HepG2 (cell line): ENCODE measurements around the gene MFAP3L. TPM values are rescaled to one million over a fixed set of nuclear protein-coding genes. Genes with fewer than 3 reads are reported as not detected.

ENCODE experiments used
- ATAC-seq: fragments of 200-7000 bp; cut with Tn5 transposase; 3 replicates; pipeline ENCODE4 v1.9.1; 2020; ENCODE audit warnings: mild to moderate bottlenecking, moderate library complexity
- BruUV-seq: library from RNA; stranded (reverse); fragments of 400-500 nt; replicated peaks from 2 replicates; lab custom pipeline; 2021; lab: Mats Ljungman, UMichigan
- CTCF ChIA-PET: fragments of 300-600 bp; formaldehyde crosslinking; extraction: SDS; loops from one replicate; lab custom pipeline; 2021; ENCODE audit warnings: low total read pairs, inconsistent platforms, low intra/inter-chr PET ratio; lab: Yijun Ruan, JAX
- POLR2A ChIA-PET: fragments of 350-600 bp; sonication (Branson Sonifier 250); formaldehyde crosslinking; loops from one replicate; lab custom pipeline; 2020; ENCODE audit warnings: antibody characterized with exemption, inconsistent platforms; lab: Yijun Ruan, JAX
- DNase-seq: peaks from one replicate; pipeline ENCODE4 v3.0.0-alpha.2; 2015; ENCODE audit warnings: low spot score
- FAIRE-seq: peaks from 3 replicates; lab custom pipeline; 2011; peaks lifted over from hg19 to GRCh38; lab: Jason Lieb, UNC
- H2AFZ ChIP-seq: one replicate; pipeline ENCODE4 v1.6.1; 2011; ENCODE audit warnings: low read length, inconsistent platforms
- H3K27ac ChIP-seq: fragments of 300-600 bp; 3 replicates; pipeline ENCODE4 v1.8.0; 2011; ENCODE audit warnings: mixed run types, mild to moderate bottlenecking, mixed read lengths, low read length, inconsistent platforms; ENCODE audit not compliant: insufficient read depth; ENCODE audit errors: extremely low read length
- H3K27me3 ChIP-seq, 2 experiments: fragments of 200-600 bp in 1 of 2; 2 replicates in 1 of 2; 3 replicates in 1 of 2; pipeline versions ENCODE4 v1.6.0 to v1.8.0; 2011; ENCODE audit warnings: low read length in 2 of 2, mild to moderate bottlenecking in 2 of 2, moderate library complexity in 2 of 2, inconsistent platforms in 1 of 2; ENCODE audit not compliant: insufficient read depth in 2 of 2, control insufficient read depth in 1 of 2
- H3K36me3 ChIP-seq, 2 experiments: fragments of 200-600 bp in 1 of 2; replicated peaks in 1 of 2; 2 replicates in 1 of 2; 3 replicates in 1 of 2; pipeline versions ENCODE4 v1.5.1 to v1.8.0; 2011; ENCODE audit warnings: low read length in 2 of 2, inconsistent platforms in 1 of 2; ENCODE audit not compliant: insufficient read depth in 2 of 2, control insufficient read depth in 1 of 2
- H3K4me1 ChIP-seq: 2 replicates; pipeline ENCODE4 v1.5.1; 2012; ENCODE audit warnings: low read length, inconsistent platforms; ENCODE audit not compliant: insufficient read depth
- H3K4me2 ChIP-seq: 2 replicates; pipeline ENCODE4 v1.6.0; 2011; ENCODE audit warnings: low read depth, low read length, inconsistent platforms
- H3K4me3 ChIP-seq, 3 experiments: fragments of 200-600 bp in 1 of 3; sonication (generic), shearing (Covaris generic) in 1 of 3; replicated peaks in 1 of 3; 2 replicates each; pipeline ENCODE4 v1.5.1; 2011 to 2016; ENCODE audit warnings: low read length in 3 of 3, inconsistent platforms in 2 of 3, low read depth in 2 of 3, mild to moderate bottlenecking in 2 of 3, control low read depth in 1 of 3, mixed read lengths in 1 of 3; ENCODE audit not compliant: insufficient read depth in 1 of 3
- H3K79me2 ChIP-seq: one replicate; pipeline ENCODE4 v1.6.1; 2011; ENCODE audit warnings: low read length, inconsistent platforms; ENCODE audit not compliant: insufficient read depth
- H3K9ac ChIP-seq: 2 replicates; pipeline ENCODE4 v1.6.0; 2011; ENCODE audit warnings: mild to moderate bottlenecking, low read depth, low read length, inconsistent platforms; ENCODE audit not compliant: insufficient read depth
- H3K9me3 ChIP-seq: 2 replicates; pipeline ENCODE4 v1.5.1; 2012; ENCODE audit warnings: mild to moderate bottlenecking, low read length
- H4K20me1 ChIP-seq: 2 replicates; pipeline ENCODE4 v1.6.0; 2011; ENCODE audit warnings: inconsistent platforms, mild to moderate bottlenecking, low read length, moderate library complexity; ENCODE audit not compliant: insufficient read depth
- ATF7 ChIP-seq, 2 experiments: fragments of 450-650 bp in 1 of 2; sonication (generic) in 1 of 2; formaldehyde crosslinking in 1 of 2; IDR thresholded peaks; 2 replicates each; pipeline versions ENCODE4 v1.4.0 to v1.6.1; 2016 to 2020; ENCODE audit warnings: antibody characterized with exemption in 1 of 2, mild to moderate bottlenecking in 1 of 2, missing genetic modification reagents in 1 of 2
- FOXK2 ChIP-seq: fragments of 450-650 bp; IDR thresholded peaks from 2 replicates; pipeline ENCODE4 v1.6.1; 2016
- SOX6 ChIP-seq, 2 experiments: fragments of 450-650 bp in 1 of 2; sonication (generic) in 1 of 2; formaldehyde crosslinking in 1 of 2; IDR thresholded peaks; 2 replicates each; pipeline versions ENCODE4 v1.4.0 to v1.6.1; 2017 to 2020; ENCODE audit warnings: antibody characterized with exemption in 1 of 2, mild to moderate bottlenecking in 1 of 2, missing genetic modification reagents in 1 of 2
- XBP1 ChIP-seq: sonication (generic); formaldehyde crosslinking; IDR thresholded peaks from 2 replicates; pipeline ENCODE4 v1.5.0; 2020; ENCODE audit warnings: missing genetic modification reagents
- ZMYM4 ChIP-seq: sonication (generic); formaldehyde crosslinking; IDR thresholded peaks from 2 replicates; pipeline ENCODE4 v1.8.1; 2023; ENCODE audit warnings: mild to moderate bottlenecking, missing genetic modification reagents
- ZNF253 ChIP-seq: sonication (generic); formaldehyde crosslinking; IDR thresholded peaks from 2 replicates; pipeline ENCODE4 v1.8.0; 2022; ENCODE audit warnings: mild to moderate bottlenecking, missing genetic modification reagents, borderline replicate concordance
- ZNF567 ChIP-seq: sonication (generic); formaldehyde crosslinking; IDR thresholded peaks from 2 replicates; pipeline ENCODE4 v1.8.1; 2023; ENCODE audit warnings: mild to moderate bottlenecking, missing genetic modification reagents, borderline replicate concordance
- WGBS: methylation state at CpG from one replicate; pipeline ENCODE4 v1.1.6; 2017; ENCODE audit warnings: low lambda C conversion rate; 5-methylcytosine and 5-hydroxymethylcytosine counted together
- in situ Hi-C: cut with HindIII; loops from 2 replicates; pipeline ENCODE4 v1.10.0; 2017; ENCODE audit warnings: low pct_unique_long_range_greater_than_20kb; ENCODE audit not compliant: extremely low pct_ligation_motif_present
- intact Hi-C: fragments of 100-400 bp; cut with micrococcal nuclease; formaldehyde crosslinking; loops from one replicate; pipeline ENCODE4 v1.10.0; 2022; ENCODE audit not compliant: unreplicated experiment
- polyA plus RNA-seq, 8 experiments: library from polyadenylated mRNA; depleted of rRNA in 3 of 8; stranded (reverse) in 7 of 8; unstranded in 1 of 8; fragments of >200 nt; fragmentation: Illumina TruSeq in 4 of 8; extraction: Trizol in 4 of 8; gene quantifications; 2 replicates each; pipeline versions ENCODE4 v1.2.1 to v1.2.3, GENCODE V29; 2011 to 2016; ENCODE audit warnings: low read depth in 4 of 8, missing spikeins in 1 of 8, mixed read lengths in 1 of 8; ENCODE audit not compliant: insufficient read depth in 1 of 8
- total RNA-seq, 5 experiments: library from RNA; depleted of rRNA; stranded (reverse); fragments of >200 nt; fragmentation: Illumina TruSeq; extraction: Trizol; gene quantifications; 2 replicates each; pipeline ENCODE4 v1.2.3, GENCODE V29; 2016; ENCODE audit warnings: low read depth in 1 of 5
- TF ChIP-seq, protein P1 (sequence below): sonication (generic); formaldehyde crosslinking; IDR thresholded peaks from 2 replicates; pipeline ENCODE4 v1.8.0; 2022; ENCODE audit warnings: mild to moderate bottlenecking, missing genetic modification reagents

MFAP3L gene
- total and polyA plus RNA-seq, 2 of the 13 experiments (the other 11 are each of a cell fraction or from before 2014, with no cell fraction given): 1.5 to 3.6 TPM

DNA sequence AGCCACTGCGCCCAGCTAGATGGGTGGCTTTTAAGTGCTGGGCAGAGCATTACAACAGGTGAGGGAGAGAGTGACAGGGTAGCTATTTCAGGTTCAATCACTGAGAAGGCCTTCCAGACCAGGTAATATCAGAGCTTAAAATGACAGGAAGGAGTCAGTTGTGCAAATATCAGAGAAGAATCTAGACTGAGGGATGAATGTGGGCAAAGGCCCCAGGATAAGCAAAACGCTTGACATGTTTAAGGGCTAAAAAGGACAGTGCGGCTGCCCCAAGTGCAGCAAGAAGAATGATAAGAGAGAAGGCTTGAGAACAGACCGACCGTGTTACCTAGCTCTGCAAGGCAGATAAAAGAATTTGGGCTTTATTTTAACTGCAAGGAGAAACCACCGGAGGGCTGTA lies 45.0 kb upstream of the MFAP3L start:
- Histone ChIP-seq H4K20me1 (no peaks in the 10 kb centered on the region), H3K79me2 (no peaks in the 10 kb centered on the region), H2AFZ (no peak overlapping the region), H3K27ac (no peak overlapping the region), H3K27me3 (no peaks in the 10 kb centered on the region), H3K4me2 (no peak overlapping the region), H3K9ac (no peak overlapping the region), H3K9me3 (no peaks in the 10 kb centered on the region), H3K36me3 (peaks cover 2 to 15% of the 10 kb centered on the region in 2 experiments; a peak in 4 of 5 replicates), H3K4me3 (no peak overlapping the region), H3K4me1 (no peaks in the 10 kb centered on the region)
- 94% methylated on average over 6 of the region's 6 CpGs for WGBS
- FAIRE-seq (no peak), DNase-seq (no peak), ATAC-seq (no peak)
- intact Hi-C loops (no loop called here), in situ Hi-C loops (no loop called here)
- TF ChIP-seq, protein P1, sequence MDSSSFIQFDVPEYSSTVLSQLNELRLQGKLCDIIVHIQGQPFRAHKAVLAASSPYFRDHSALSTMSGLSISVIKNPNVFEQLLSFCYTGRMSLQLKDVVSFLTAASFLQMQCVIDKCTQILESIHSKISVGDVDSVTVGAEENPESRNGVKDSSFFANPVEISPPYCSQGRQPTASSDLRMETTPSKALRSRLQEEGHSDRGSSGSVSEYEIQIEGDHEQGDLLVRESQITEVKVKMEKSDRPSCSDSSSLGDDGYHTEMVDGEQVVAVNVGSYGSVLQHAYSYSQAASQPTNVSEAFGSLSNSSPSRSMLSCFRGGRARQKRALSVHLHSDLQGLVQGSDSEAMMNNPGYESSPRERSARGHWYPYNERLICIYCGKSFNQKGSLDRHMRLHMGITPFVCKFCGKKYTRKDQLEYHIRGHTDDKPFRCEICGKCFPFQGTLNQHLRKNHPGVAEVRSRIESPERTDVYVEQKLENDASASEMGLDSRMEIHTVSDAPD: no peak
- no peak for TF ChIP-seq SOX6 (IDR thresholded peaks at IDR 0.05)
- no peak for TF ChIP-seq SOX6 (CRISPR knock-in tag; IDR thresholded peaks at IDR 0.05)
- TF ChIP-seq ZMYM4: no peak
- TF ChIP-seq ATF7 (IDR thresholded peaks at IDR 0.05): no peak
- no peak for TF ChIP-seq ATF7 (CRISPR knock-in tag; IDR thresholded peaks at IDR 0.05)
- no peak for TF ChIP-seq XBP1 (CRISPR knock-in tag)
- TF ChIP-seq ZNF253 (CRISPR knock-in tag): no peak
- TF ChIP-seq FOXK2: no peak
- TF ChIP-seq ZNF567 (CRISPR knock-in tag): no peak
- no TSS peak for BruUV-seq
- ChIA-PET POLR2A (no interaction called here), CTCF (no interaction called here)
